ENCODE results near the gene ASGR1. TPM values are rescaled to one million over a fixed set of nuclear protein-coding genes. Genes with fewer than 3 reads are reported as not detected.
"Not testable (repeated sequence)": the region's sequence is repeated elsewhere in the genome, so short reads cannot be mapped to it uniquely, and the experiment has no call there.

The ASGR1 gene
- total RNA-seq, 1 experiment from 2014 or later = 0.95 TPM

DNA sequence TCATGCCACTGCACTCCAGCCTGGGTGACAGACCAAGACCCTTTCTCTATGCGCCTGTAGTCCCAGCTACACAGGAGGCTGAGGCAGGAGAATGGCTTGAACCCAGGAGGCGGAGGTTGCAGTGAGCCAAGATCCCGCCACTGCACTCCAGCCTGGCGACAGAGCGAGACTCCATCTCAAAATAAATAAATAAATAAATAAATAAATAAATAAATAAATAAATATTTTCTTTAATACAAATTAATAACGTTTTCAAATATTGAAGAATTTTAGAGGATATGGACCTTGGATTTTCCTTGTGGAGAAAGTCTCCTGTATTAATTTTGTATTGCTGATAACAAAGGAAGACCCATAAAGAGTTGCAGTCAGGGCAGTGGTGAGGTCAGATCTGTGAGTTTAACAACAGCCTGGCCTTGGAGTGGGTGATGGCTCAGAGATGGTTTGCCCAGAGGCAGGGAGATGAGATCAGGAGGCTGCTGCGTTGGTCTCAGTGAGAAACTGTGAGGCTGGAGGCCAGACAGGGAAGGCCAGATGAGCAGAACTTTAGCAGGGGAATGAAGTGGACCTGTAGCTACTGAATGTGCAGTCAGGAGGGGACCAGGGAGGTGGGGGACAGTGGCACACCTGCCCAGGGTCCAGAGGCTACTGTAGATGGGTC is 4.4 kb upstream of the ASGR1 start:
- H3K4me3 ChIP-seq (ENCODE audit: low read length) = no peak overlapping the region
- no peaks in the 10 kb centered on the region for H3K79me2 ChIP-seq (ENCODE audit: low read length)
- ChIA-PET CTCF (no interaction called here), POLR2A (ENCODE audit: unreplicated experiment) (no interaction called here)
- intact Hi-C loops (cut with micrococcal nuclease) = no loop called here
- H3K36me3 ChIP-seq (ENCODE audit: low read depth, low read length) = no peaks in the 10 kb centered on the region
- no peaks in the 10 kb centered on the region for H4K20me1 ChIP-seq (ENCODE audit: low read length)
- DNase-seq (no peak), ATAC-seq (no peak)
- no peaks in the 10 kb centered on the region for H3K9me3 ChIP-seq (ENCODE audit: low read length)
- TF ChIP-seq, protein P1, sequence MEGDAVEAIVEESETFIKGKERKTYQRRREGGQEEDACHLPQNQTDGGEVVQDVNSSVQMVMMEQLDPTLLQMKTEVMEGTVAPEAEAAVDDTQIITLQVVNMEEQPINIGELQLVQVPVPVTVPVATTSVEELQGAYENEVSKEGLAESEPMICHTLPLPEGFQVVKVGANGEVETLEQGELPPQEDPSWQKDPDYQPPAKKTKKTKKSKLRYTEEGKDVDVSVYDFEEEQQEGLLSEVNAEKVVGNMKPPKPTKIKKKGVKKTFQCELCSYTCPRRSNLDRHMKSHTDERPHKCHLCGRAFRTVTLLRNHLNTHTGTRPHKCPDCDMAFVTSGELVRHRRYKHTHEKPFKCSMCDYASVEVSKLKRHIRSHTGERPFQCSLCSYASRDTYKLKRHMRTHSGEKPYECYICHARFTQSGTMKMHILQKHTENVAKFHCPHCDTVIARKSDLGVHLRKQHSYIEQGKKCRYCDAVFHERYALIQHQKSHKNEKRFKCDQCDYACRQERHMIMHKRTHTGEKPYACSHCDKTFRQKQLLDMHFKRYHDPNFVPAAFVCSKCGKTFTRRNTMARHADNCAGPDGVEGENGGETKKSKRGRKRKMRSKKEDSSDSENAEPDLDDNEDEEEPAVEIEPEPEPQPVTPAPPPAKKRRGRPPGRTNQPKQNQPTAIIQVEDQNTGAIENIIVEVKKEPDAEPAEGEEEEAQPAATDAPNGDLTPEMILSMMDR (conservative IDR thresholded peaks at IDR 0.05; ENCODE audit: low read depth, low read length) = no peak
- no peak for TF ChIP-seq EZH2 (IDR thresholded peaks at IDR 0.05; ENCODE audit: low read length, unreplicated experiment)
- no peak for TF ChIP-seq EZH2phosphoT487 (IDR thresholded peaks at IDR 0.05; ENCODE audit: borderline replicate concordance, low read length)
- no peaks in the 10 kb centered on the region for H3F3A ChIP-seq (ENCODE audit: low read length, unreplicated experiment)
- H3K9ac ChIP-seq (ENCODE audit: low read length) = no peak overlapping the region
- no peak overlapping the region for H3K4me2 ChIP-seq (ENCODE audit: low read length)
- no peaks in the 10 kb centered on the region for H3K27me3 ChIP-seq (ENCODE audit: low read length)
- H3K27ac ChIP-seq (ENCODE audit: low read length) = no peak overlapping the region
- no peak overlapping the region for H2AFZ ChIP-seq (ENCODE audit: low read length)
- BruUV-seq (replicated peaks) = no TSS peak
- H3K9me2 ChIP-seq (replicated peaks; ENCODE audit: low read length) = no peaks in the 10 kb centered on the region
- H3K4me1 ChIP-seq (ENCODE audit: insufficient read depth, low read length) = no peaks in the 10 kb centered on the region

DNA sequence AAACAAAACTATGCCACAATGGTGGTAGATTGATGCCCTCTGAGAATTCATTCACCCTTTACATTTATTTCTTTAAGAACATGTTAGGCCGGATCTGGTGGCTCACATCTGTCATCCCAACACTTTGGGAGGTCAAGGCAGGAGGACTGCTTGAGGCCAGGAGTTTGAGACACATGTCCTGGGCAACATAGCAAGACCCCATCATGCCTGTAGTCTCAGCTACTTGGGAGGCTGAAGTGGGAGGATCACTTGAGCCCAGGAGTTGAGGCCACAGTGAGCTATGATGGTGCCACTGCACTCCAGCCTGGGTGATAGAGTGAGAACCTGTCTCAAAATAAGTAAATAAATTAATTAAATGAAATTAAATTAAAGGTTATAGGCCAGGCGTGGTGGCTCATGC is 2.9 kb upstream of the ASGR1 start:
- BruUV-seq (replicated peaks); CTCF ChIA-PET; intact Hi-C loops (cut with micrococcal nuclease); H2AFZ ChIP-seq (ENCODE audit: low read length); H3K4me3 ChIP-seq (ENCODE audit: low read length); H3K79me2 ChIP-seq (ENCODE audit: low read length); ATAC-seq; H4K20me1 ChIP-seq (ENCODE audit: low read length); H3K36me3 ChIP-seq (ENCODE audit: low read depth, low read length); H3K4me2 ChIP-seq (ENCODE audit: low read length); DNase-seq; H3K9me3 ChIP-seq (ENCODE audit: low read length); H3K9me2 ChIP-seq (replicated peaks; ENCODE audit: low read length); H3K9ac ChIP-seq (ENCODE audit: low read length); H3F3A ChIP-seq (ENCODE audit: low read length, unreplicated experiment); H3K27me3 ChIP-seq (ENCODE audit: low read length); H3K4me1 ChIP-seq (ENCODE audit: insufficient read depth, low read length); POLR2A ChIA-PET (ENCODE audit: unreplicated experiment); H3K27ac ChIP-seq (ENCODE audit: low read length): not testable (repeated sequence)

DNA sequence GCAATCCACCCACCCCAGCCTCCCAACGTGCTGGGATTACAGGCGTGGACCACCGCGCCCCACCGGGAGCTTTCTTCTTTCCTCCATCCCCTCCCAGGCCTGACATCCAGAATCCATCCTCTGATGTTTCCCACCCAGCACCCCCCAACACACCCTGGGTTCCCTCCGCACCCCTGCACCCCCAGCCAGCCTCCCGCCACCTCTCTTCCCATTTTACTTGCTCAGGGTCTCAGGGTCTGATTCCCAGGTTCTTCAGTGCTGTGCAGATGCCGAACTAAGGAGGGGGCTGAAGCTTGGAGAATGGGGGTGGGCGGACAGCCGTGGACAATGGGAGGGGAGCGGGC is 225 bp downstream of the ASGR1 start:
- Histone ChIP-seq H3K4me2 (ENCODE audit: low read length) (no peak overlapping the region), H2AFZ (ENCODE audit: low read length) (no peak overlapping the region), H3K36me3 (ENCODE audit: low read depth, low read length) (no peaks in the 10 kb centered on the region), H3K9ac (ENCODE audit: low read length) (no peak overlapping the region), H3K9me2 (replicated peaks; ENCODE audit: low read length) (no peaks in the 10 kb centered on the region), H3K9me3 (ENCODE audit: low read length) (no peaks in the 10 kb centered on the region), H3K79me2 (ENCODE audit: low read length) (no peaks in the 10 kb centered on the region), H3F3A (ENCODE audit: low read length, unreplicated experiment) (no peaks in the 10 kb centered on the region), H4K20me1 (ENCODE audit: low read length) (no peaks in the 10 kb centered on the region), H3K4me3 (ENCODE audit: low read length) (no peak overlapping the region), H3K4me1 (ENCODE audit: insufficient read depth, low read length) (no peaks in the 10 kb centered on the region), H3K27ac (ENCODE audit: low read length) (no peak overlapping the region), H3K27me3 (ENCODE audit: low read length) (no peaks in the 10 kb centered on the region)
- intact Hi-C loops (cut with micrococcal nuclease) = no loop called here
- no TSS peak for BruUV-seq (replicated peaks)
- TF ChIP-seq EZH2 (IDR thresholded peaks at IDR 0.05; ENCODE audit: low read length, unreplicated experiment) (no peak), EZH2phosphoT487 (IDR thresholded peaks at IDR 0.05; ENCODE audit: borderline replicate concordance, low read length) (no peak)
- TF ChIP-seq, protein P1 (conservative IDR thresholded peaks at IDR 0.05; ENCODE audit: low read depth, low read length) = no peak
- no peak for ATAC-seq
- no peak for DNase-seq
- POLR2A ChIA-PET (ENCODE audit: unreplicated experiment) = no interaction called here
- CTCF ChIA-PET = interaction anchor here (0.7 kb wide), 1 partner anchor 112 kb away, joined by 9 read pairs; no protein-coding TSS in a partner anchor
